Glomerular endothelial cell (primary cell): ENCODE measurements around the gene ASAP2. TPM values are rescaled to one million over a fixed set of nuclear protein-coding genes. Genes with fewer than 3 reads are reported as not detected.
"Not testable (repeated sequence)": the region's sequence is repeated elsewhere in the genome, so short reads cannot be mapped to it uniquely, and the experiment has no call there.

Experiments
- DNase-seq: peaks from one replicate; pipeline ENCODE4 v3.0.0-alpha.2; 2011; ENCODE audit warnings: low read depth, low spot score; ENCODE audit errors: extremely low read depth
- total RNA-seq: library from RNA; depleted of rRNA; stranded (reverse); fragments of >200 nt; gene quantifications from 2 replicates; pipeline ENCODE4 v1.2.3, GENCODE V29; 2015

Gene ASAP2
- total RNA-seq, 1 donor from 2014 or later, result 71.6 TPM

GRCh38 chr2:9391961-9392720 lies 185.5 kb downstream of the ASAP2 start:
- DNase-seq, result no peak

- no peak for DNase-seq
Observed at GRCh38 chr2:9392898-9393765, 186.5 kb downstream of the ASAP2 start.

GRCh38 chr2:9394816-9395215 lies 188.2 kb downstream of the ASAP2 start:
- no peak for DNase-seq

GRCh38 chr2:9397201-9397600 lies 190.6 kb downstream of the ASAP2 start:
- DNase-seq, result no peak

- not testable (repeated sequence) for DNase-seq
Observed at GRCh38 chr2:9398251-9398650, 191.6 kb downstream of the ASAP2 start.

GRCh38 chr2:9398881-9399780 lies 192.5 kb downstream of the ASAP2 start:
- no peak for DNase-seq

- DNase-seq, result no peak
Observed at GRCh38 chr2:9400268-9401058, 193.9 kb downstream of the ASAP2 start.

GRCh38 chr2:9401059-9401547 lies 194.5 kb downstream of the ASAP2 start:
- no peak for DNase-seq

GRCh38 chr2:9401646-9402371 lies 195.2 kb downstream of the ASAP2 start:
- no peak for DNase-seq

GRCh38 chr2:9403924-9404323 lies 197.3 kb downstream of the ASAP2 start:
- DNase-seq, result no peak

- no peak for DNase-seq
Observed at GRCh38 chr2:9404451-9404850, 197.8 kb downstream of the ASAP2 start.

- no peak for DNase-seq
Observed at GRCh38 chr2:9405636-9406035, 199.0 kb downstream of the ASAP2 start.

GRCh38 chr2:9406529-9407362 lies 200.1 kb downstream of the ASAP2 start:
- DNase-seq, result no peak

GRCh38 chr2:9407363-9407811 lies 200.8 kb downstream of the ASAP2 start:
- DNase-seq, result no peak

- no peak for DNase-seq
Observed at GRCh38 chr2:9408641-9409151, 202.1 kb downstream of the ASAP2 start.

- DNase-seq, result no peak
Observed at GRCh38 chr2:9410108-9410507, 203.5 kb downstream of the ASAP2 start.

- no peak for DNase-seq
Observed at GRCh38 chr2:9412781-9413180, 206.2 kb downstream of the ASAP2 start.

GRCh38 chr2:9415516-9416169 lies 209.0 kb downstream of the ASAP2 start:
- no peak for DNase-seq
